K562 (cell line): ENCODE results near the gene TMEM131L.

ENCODE experiments used
- EWSR1 ChIP-seq: fragments of 450-650 bp; IDR thresholded peaks from 2 replicates; pipeline ENCODE4 v1.6.1; 2018; ENCODE audit warnings: borderline replicate concordance, mild to moderate bottlenecking, low read depth, moderate library complexity; ENCODE audit not compliant: partially characterized antibody
- JUNB ChIP-seq: fragments of 450-650 bp; formaldehyde crosslinking; conservative IDR thresholded peaks from 2 replicates; pipeline ENCODE4 v1.4.0; 2020; ENCODE audit warnings: mild to moderate bottlenecking
- NRF1 ChIP-seq, 2 experiments: fragments of 450-650 bp; IDR thresholded peaks in 1 of 2; conservative IDR thresholded peaks in 1 of 2; 2 replicates each; pipeline ENCODE4 v1.6.1; 2014; ENCODE audit warnings: mild to moderate bottlenecking in 2 of 2
- POLR2A ChIP-seq: fragments of 450-650 bp; conservative IDR thresholded peaks from 2 replicates; pipeline ENCODE4 v1.6.1; 2016
- POLR2AphosphoS5 ChIP-seq: IDR thresholded peaks from 2 replicates; pipeline ENCODE4 v1.6.1; 2011; ENCODE audit warnings: mild to moderate bottlenecking, low read depth, low read length, moderate library complexity; ENCODE audit not compliant: control insufficient read depth, insufficient read depth
- RBBP5 ChIP-seq: fragments of 200-600 bp; sonication (generic); IDR thresholded peaks from 2 replicates; pipeline ENCODE4 v1.6.1; 2012; ENCODE audit warnings: borderline replicate concordance, mild to moderate bottlenecking, low read length, control low read depth, inconsistent platforms; ENCODE audit not compliant: insufficient read depth, poor library complexity, severe bottlenecking
- TAF1 ChIP-seq: IDR thresholded peaks from 2 replicates; pipeline ENCODE4 v1.6.1; 2011; ENCODE audit warnings: mild to moderate bottlenecking, low read length, moderate library complexity; ENCODE audit not compliant: insufficient read depth, control insufficient read depth, severe bottlenecking; ENCODE audit errors: extremely low read depth
- ZBTB8A ChIP-seq: fragments of 450-650 bp; IDR thresholded peaks from 2 replicates; pipeline ENCODE4 v1.6.1; 2018; ENCODE audit warnings: mild to moderate bottlenecking, moderate library complexity; ENCODE audit not compliant: partially characterized antibody
- ZFX ChIP-seq: sonication (generic); formaldehyde crosslinking; IDR thresholded peaks from 2 replicates; pipeline ENCODE4 v1.8.0; 2022; ENCODE audit warnings: mild to moderate bottlenecking, missing genetic modification reagents, moderate library complexity
- ZNF217 ChIP-seq: sonication (generic); formaldehyde crosslinking; IDR thresholded peaks from 2 replicates; pipeline ENCODE4 v1.8.0; 2022; ENCODE audit warnings: mild to moderate bottlenecking, missing genetic modification reagents
- ZNF384 ChIP-seq: IDR thresholded peaks from 2 replicates; pipeline ENCODE4 v1.6.1; 2012; ENCODE audit warnings: low read depth, low read length, improper control_type of control experiment
- TF ChIP-seq, protein P1 (sequence below), 3 experiments: IDR thresholded peaks in 2 of 3; conservative IDR thresholded peaks in 1 of 3; 2 replicates each; pipeline ENCODE4 v1.5.1; 2011 to 2012; ENCODE audit warnings: low read length in 3 of 3, mild to moderate bottlenecking in 3 of 3, control low read depth in 2 of 3, improper control_type of control experiment in 1 of 3, inconsistent platforms in 1 of 3, low read depth in 1 of 3, mixed read lengths in 1 of 3, moderate library complexity in 1 of 3; ENCODE audit not compliant: insufficient read depth in 2 of 3
- TF ChIP-seq, protein P2 (sequence below): sonication (generic); formaldehyde crosslinking; IDR thresholded peaks from 2 replicates; pipeline ENCODE4 v1.4.0; 2020; ENCODE audit warnings: mild to moderate bottlenecking, missing genetic modification reagents
- TF ChIP-seq, protein P3 (sequence below): IDR thresholded peaks from 2 replicates; pipeline ENCODE4 v1.6.1; 2016; ENCODE audit warnings: missing genetic modification characterization, missing compliant biosample characterization

DNA sequence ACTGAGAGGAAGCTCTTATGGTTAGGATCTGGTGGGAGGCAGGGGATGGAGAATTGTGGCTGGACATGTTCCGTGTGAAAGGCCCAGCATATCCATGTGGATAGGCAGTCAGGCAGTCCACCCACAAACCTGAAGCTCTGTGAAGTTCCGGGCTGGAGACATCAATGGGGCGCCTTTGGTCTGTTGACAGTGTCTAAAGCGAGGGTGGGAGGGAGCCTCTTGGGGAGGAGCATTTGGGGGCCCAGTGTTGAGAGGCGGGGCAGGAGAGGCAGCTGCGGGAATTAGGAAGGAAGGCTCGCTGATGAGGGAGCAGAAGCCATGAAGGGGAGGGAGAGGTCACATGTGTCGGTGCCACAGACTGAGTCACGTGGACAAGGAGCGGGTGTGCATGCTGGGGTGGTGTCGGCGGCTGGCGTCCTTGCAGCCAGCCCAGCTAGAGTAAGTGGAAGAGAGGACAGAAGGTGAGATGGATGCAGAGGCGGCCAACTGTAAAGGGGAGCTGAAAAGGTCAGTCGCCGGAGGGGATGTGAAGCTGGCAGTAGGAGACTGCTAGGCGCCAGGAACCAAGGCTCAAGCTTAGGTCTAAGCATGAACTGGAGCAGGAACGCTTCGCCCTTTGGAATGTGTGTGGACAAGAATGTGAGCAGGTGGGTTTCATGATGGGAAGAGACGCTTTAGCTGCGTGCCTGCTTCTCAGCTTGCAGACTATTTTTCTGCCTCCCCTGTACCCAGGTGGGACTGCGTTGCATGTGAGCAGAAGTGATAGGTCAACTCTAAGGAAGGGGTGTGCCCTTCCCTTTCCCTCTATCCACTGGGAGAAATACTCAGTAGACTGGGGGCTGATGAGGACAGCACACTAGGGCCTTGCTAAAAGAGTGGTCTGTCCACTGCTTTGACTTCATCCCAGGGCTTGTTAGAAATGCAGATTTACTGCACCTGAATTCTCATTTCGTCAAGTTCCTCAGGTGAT is 174.0 kb downstream of the TMEM131L start:
- TF ChIP-seq, protein P1, sequence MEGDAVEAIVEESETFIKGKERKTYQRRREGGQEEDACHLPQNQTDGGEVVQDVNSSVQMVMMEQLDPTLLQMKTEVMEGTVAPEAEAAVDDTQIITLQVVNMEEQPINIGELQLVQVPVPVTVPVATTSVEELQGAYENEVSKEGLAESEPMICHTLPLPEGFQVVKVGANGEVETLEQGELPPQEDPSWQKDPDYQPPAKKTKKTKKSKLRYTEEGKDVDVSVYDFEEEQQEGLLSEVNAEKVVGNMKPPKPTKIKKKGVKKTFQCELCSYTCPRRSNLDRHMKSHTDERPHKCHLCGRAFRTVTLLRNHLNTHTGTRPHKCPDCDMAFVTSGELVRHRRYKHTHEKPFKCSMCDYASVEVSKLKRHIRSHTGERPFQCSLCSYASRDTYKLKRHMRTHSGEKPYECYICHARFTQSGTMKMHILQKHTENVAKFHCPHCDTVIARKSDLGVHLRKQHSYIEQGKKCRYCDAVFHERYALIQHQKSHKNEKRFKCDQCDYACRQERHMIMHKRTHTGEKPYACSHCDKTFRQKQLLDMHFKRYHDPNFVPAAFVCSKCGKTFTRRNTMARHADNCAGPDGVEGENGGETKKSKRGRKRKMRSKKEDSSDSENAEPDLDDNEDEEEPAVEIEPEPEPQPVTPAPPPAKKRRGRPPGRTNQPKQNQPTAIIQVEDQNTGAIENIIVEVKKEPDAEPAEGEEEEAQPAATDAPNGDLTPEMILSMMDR (IDR thresholded peaks at IDR 0.05 in 2 of 3, conservative IDR thresholded peaks at IDR 0.05 in 1 of 3; ENCODE audit: insufficient read depth in 2 of 3, low read depth in 1 of 3, low read length in 3 of 3): no peak
- TF ChIP-seq, protein P2, sequence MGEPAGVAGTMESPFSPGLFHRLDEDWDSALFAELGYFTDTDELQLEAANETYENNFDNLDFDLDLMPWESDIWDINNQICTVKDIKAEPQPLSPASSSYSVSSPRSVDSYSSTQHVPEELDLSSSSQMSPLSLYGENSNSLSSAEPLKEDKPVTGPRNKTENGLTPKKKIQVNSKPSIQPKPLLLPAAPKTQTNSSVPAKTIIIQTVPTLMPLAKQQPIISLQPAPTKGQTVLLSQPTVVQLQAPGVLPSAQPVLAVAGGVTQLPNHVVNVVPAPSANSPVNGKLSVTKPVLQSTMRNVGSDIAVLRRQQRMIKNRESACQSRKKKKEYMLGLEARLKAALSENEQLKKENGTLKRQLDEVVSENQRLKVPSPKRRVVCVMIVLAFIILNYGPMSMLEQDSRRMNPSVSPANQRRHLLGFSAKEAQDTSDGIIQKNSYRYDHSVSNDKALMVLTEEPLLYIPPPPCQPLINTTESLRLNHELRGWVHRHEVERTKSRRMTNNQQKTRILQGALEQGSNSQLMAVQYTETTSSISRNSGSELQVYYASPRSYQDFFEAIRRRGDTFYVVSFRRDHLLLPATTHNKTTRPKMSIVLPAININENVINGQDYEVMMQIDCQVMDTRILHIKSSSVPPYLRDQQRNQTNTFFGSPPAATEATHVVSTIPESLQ (CRISPR knock-in tag): no peak
- TF ChIP-seq EWSR1: no peak
- TF ChIP-seq NRF1 (conservative IDR thresholded peaks at IDR 0.05 in 1 of 2, IDR thresholded peaks at IDR 0.05 in 1 of 2): no peak
- TF ChIP-seq ZNF384: no peak
- TF ChIP-seq ZBTB8A: no peak
- no peak for TF ChIP-seq TAF1
- TF ChIP-seq, protein P3, sequence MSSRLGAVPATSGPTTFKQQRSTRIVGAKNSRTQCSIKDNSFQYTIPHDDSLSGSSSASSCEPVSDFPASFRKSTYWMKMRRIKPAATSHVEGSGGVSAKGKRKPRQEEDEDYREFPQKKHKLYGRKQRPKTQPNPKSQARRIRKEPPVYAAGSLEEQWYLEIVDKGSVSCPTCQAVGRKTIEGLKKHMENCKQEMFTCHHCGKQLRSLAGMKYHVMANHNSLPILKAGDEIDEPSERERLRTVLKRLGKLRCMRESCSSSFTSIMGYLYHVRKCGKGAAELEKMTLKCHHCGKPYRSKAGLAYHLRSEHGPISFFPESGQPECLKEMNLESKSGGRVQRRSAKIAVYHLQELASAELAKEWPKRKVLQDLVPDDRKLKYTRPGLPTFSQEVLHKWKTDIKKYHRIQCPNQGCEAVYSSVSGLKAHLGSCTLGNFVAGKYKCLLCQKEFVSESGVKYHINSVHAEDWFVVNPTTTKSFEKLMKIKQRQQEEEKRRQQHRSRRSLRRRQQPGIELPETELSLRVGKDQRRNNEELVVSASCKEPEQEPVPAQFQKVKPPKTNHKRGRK (tag): no peak
- TF ChIP-seq JUNB: no peak
- no peak for TF ChIP-seq POLR2AphosphoS5
- TF ChIP-seq POLR2A: no peak
- no peak for TF ChIP-seq ZNF217 (CRISPR knock-in tag)
- TF ChIP-seq RBBP5: no peak
- no peak for TF ChIP-seq ZFX
